OCI-LY1 (cell line): ENCODE results near the gene RSPRY1.

ENCODE experiments used
- H2AFZ ChIP-seq: fragments of 200-600 bp; sonication (generic), shearing (Covaris generic); 2 replicates; pipeline ENCODE4 v1.6.0; 2014; ENCODE audit warnings: antibody characterized with exemption, mild to moderate bottlenecking, low read length
- H3F3A ChIP-seq: fragments of 200-600 bp; sonication (generic), shearing (Covaris generic); 2 replicates; pipeline ENCODE4 v1.6.0; 2014; ENCODE audit warnings: mild to moderate bottlenecking, antibody characterized with exemption, low read length, moderate library complexity; ENCODE audit not compliant: insufficient read depth
- H3K27ac ChIP-seq: fragments of 200-600 bp; sonication (generic); 2 replicates; pipeline ENCODE4 v1.5.1; 2014; ENCODE audit warnings: low read length, mixed run types, mild to moderate bottlenecking, low read depth; ENCODE audit not compliant: poor library complexity, severe bottlenecking
- H3K27me3 ChIP-seq: fragments of 200-600 bp; sonication (generic); 2 replicates; pipeline ENCODE4 v1.6.0; 2014; ENCODE audit warnings: antibody characterized with exemption, mild to moderate bottlenecking, low read length, moderate library complexity; ENCODE audit not compliant: insufficient read depth
- H3K36me3 ChIP-seq: fragments of 200-600 bp; sonication (generic); 2 replicates; pipeline ENCODE4 v1.6.1; 2014; ENCODE audit warnings: mild to moderate bottlenecking, antibody characterized with exemption, low read length, moderate library complexity, mixed read lengths; ENCODE audit not compliant: insufficient read depth
- H3K4me1 ChIP-seq: fragments of 200-600 bp; sonication (generic); 2 replicates; pipeline ENCODE4 v1.5.1; 2014; ENCODE audit warnings: mild to moderate bottlenecking, low read length, moderate library complexity; ENCODE audit not compliant: insufficient read depth, severe bottlenecking
- H3K4me2 ChIP-seq: fragments of 200-600 bp; sonication (generic), shearing (Covaris generic); 2 replicates; pipeline ENCODE4 v1.6.1; 2014; ENCODE audit warnings: low read length
- H3K4me3 ChIP-seq: fragments of 200-600 bp; sonication (generic); 2 replicates; pipeline ENCODE4 v1.5.1; 2014; ENCODE audit warnings: low read length, low read depth, mild to moderate bottlenecking, mixed read lengths; ENCODE audit not compliant: poor library complexity, severe bottlenecking
- H3K79me2 ChIP-seq: fragments of 200-600 bp; shearing (Covaris generic); 2 replicates; pipeline ENCODE4 v1.6.1; 2016; ENCODE audit warnings: mixed run types, low read length, mixed read lengths; ENCODE audit not compliant: insufficient read depth
- H3K9ac ChIP-seq: fragments of 200-600 bp; sonication (generic), shearing (Covaris generic); 2 replicates; pipeline ENCODE4 v1.6.1; 2014; ENCODE audit warnings: mild to moderate bottlenecking, low read length, mixed read lengths
- H3K9me2 ChIP-seq: fragments of 200-600 bp; sonication (generic), shearing (Covaris generic); 2 replicates; pipeline ENCODE4 v1.6.1; 2014; ENCODE audit warnings: low read depth, mild to moderate bottlenecking, low read length, mixed read lengths
- H3K9me3 ChIP-seq: fragments of 200-600 bp; shearing (Covaris generic); 2 replicates; pipeline ENCODE4 v1.6.1; 2014; ENCODE audit warnings: low read length, mixed read lengths
- H4K20me1 ChIP-seq: fragments of 200-600 bp; sonication (generic), shearing (Covaris generic); 2 replicates; pipeline ENCODE4 v1.6.0; 2016; ENCODE audit warnings: mild to moderate bottlenecking, low read length; ENCODE audit not compliant: insufficient read depth
- CTCF ChIP-seq: fragments of 200-600 bp; sonication (generic), shearing (Covaris generic); IDR thresholded peaks from 2 replicates; pipeline ENCODE4 v1.5.1; 2017; ENCODE audit warnings: mild to moderate bottlenecking, antibody characterized with exemption, low read length, moderate library complexity, mixed read lengths
- EZH2 ChIP-seq: fragments of 200-600 bp; sonication (generic), shearing (Covaris generic); IDR thresholded peaks from 2 replicates; pipeline ENCODE4 v1.8.0; 2017; ENCODE audit warnings: borderline replicate concordance, mixed run types, mild to moderate bottlenecking, antibody characterized with exemption, low read length, moderate library complexity, mixed read lengths

RSPRY1 gene

GRCh38 chr16:57283959-57284208 is 97.8 kb downstream of the RSPRY1 start:
- no peaks in the 10 kb centered on the region for H3K9me2 ChIP-seq
- H3K4me1 ChIP-seq: peaks cover 8% of the 10 kb centered on the region
- TF ChIP-seq CTCF (no peak), EZH2 (no peak)
- no peaks in the 10 kb centered on the region for H3K79me2 ChIP-seq
- H3F3A ChIP-seq: no peaks in the 10 kb centered on the region
- no peak overlapping the region for H3K27ac ChIP-seq
- H3K4me2 ChIP-seq: no peak overlapping the region
- H3K9me3 ChIP-seq: no peaks in the 10 kb centered on the region
- H3K4me3 ChIP-seq: no peak overlapping the region
- no peaks in the 10 kb centered on the region for H4K20me1 ChIP-seq
- H2AFZ ChIP-seq: no peak overlapping the region
- no peak overlapping the region for H3K9ac ChIP-seq
- H3K36me3 ChIP-seq: no peaks in the 10 kb centered on the region
- H3K27me3 ChIP-seq: no peaks in the 10 kb centered on the region

- Histone ChIP-seq H3K27me3 (no peaks in the 10 kb centered on the region), H3K4me1 (peaks cover 8% of the 10 kb centered on the region), H3K79me2 (no peaks in the 10 kb centered on the region), H3K36me3 (no peaks in the 10 kb centered on the region), H3K9ac (no peak within 1 kb of the TSS; the same call in 1 of the 2 replicates), H4K20me1 (no peaks in the 10 kb centered on the region), H2AFZ (no peak within 1 kb of the TSS), H3K27ac (no peak within 1 kb of the TSS), H3K9me2 (no peaks in the 10 kb centered on the region), H3K9me3 (no peaks in the 10 kb centered on the region), H3F3A (no peaks in the 10 kb centered on the region), H3K4me3 (peak within 1 kb of the TSS; percentile 50), H3K4me2 (peak within 1 kb of the TSS; percentile 69)
- TF ChIP-seq EZH2 (no peak), CTCF (no peak)
Observed at GRCh38 chr16:57284209-57284951, 98.3 kb downstream of the RSPRY1 start, which contains the start of gene PLLP. PLLP (minus strand) TSS chr16:57284672; CDS start chr16:57284540, 132 bp downstream.

- H3K27me3 ChIP-seq: no peaks in the 10 kb centered on the region
- peak overlapping the region; percentile 50 for H3K4me3 ChIP-seq
- no peak for TF ChIP-seq EZH2
- no peak for TF ChIP-seq CTCF
- H2AFZ ChIP-seq: no peak overlapping the region
- no peaks in the 10 kb centered on the region for H3K36me3 ChIP-seq
- peaks cover 8% of the 10 kb centered on the region for H3K4me1 ChIP-seq
- no peaks in the 10 kb centered on the region for H3K9me2 ChIP-seq
- no peak overlapping the region; the same call in 1 of the 2 replicates for H3K9ac ChIP-seq
- no peaks in the 10 kb centered on the region for H3K9me3 ChIP-seq
- no peaks in the 10 kb centered on the region for H3F3A ChIP-seq
- H3K79me2 ChIP-seq: no peaks in the 10 kb centered on the region
- no peaks in the 10 kb centered on the region for H4K20me1 ChIP-seq
- H3K4me2 ChIP-seq: peak overlapping the region; percentile 69
- H3K27ac ChIP-seq: no peak overlapping the region
Observed at GRCh38 chr16:57284952-57285363, 98.8 kb downstream of the RSPRY1 start.
